Neural cell (in vitro differentiated cells): ENCODE data around the gene BMS1. TPM values are rescaled to one million over a fixed set of nuclear protein-coding genes. Genes with fewer than 3 reads are reported as not detected.

Experiments used
- H2AFZ ChIP-seq: fragments of 200-600, 300-800 bp; sonication (generic), shearing (Covaris generic); 2 replicates; pipeline ENCODE4 v1.6.0; 2014; ENCODE audit warnings: low read depth, mild to moderate bottlenecking, antibody characterized with exemption, low read length, moderate library complexity
- H3F3A ChIP-seq: fragments of 200-600 bp; shearing (Covaris generic); 2 replicates; pipeline ENCODE4 v1.6.1; 2016; ENCODE audit warnings: mild to moderate bottlenecking, moderate library complexity, mixed read lengths, antibody characterized with exemption, low read length; ENCODE audit not compliant: insufficient read depth, poor library complexity, severe bottlenecking
- H3K27ac ChIP-seq: fragments of 200-600, 300-800 bp; sonication (generic), shearing (Covaris generic); 2 replicates; pipeline ENCODE4 v1.5.1; 2014; ENCODE audit warnings: mild to moderate bottlenecking, low read length, moderate library complexity
- H3K27me3 ChIP-seq: fragments of 300-800, 200-600 bp; sonication (generic), shearing (Covaris generic); 2 replicates; pipeline ENCODE4 v1.6.0; 2014; ENCODE audit warnings: mild to moderate bottlenecking, low read depth, low read length, moderate library complexity; ENCODE audit not compliant: insufficient read depth
- H3K36me3 ChIP-seq: fragments of 300-800, 200-600 bp; sonication (generic), shearing (Covaris generic); 2 replicates; pipeline ENCODE4 v1.5.1; 2014; ENCODE audit warnings: mild to moderate bottlenecking, antibody characterized with exemption, low read length, moderate library complexity; ENCODE audit not compliant: insufficient read depth
- H3K4me2 ChIP-seq: fragments of 300-800, 200-600 bp; sonication (generic), shearing (Covaris generic); 2 replicates; pipeline ENCODE4 v1.6.0; 2014; ENCODE audit warnings: mild to moderate bottlenecking, low read length
- H3K4me3 ChIP-seq: fragments of 300-800, 200-600 bp; sonication (generic), shearing (Covaris generic); 2 replicates; pipeline ENCODE4 v1.5.1; 2014; ENCODE audit warnings: mild to moderate bottlenecking, low read length, moderate library complexity
- H3K79me2 ChIP-seq: fragments of 200-600 bp; shearing (Covaris generic); replicated peaks from 2 replicates; pipeline ENCODE4 v1.6.0; 2014; ENCODE audit warnings: mild to moderate bottlenecking, low read length, moderate library complexity; ENCODE audit not compliant: insufficient read depth
- H3K9ac ChIP-seq: fragments of 300-800, 200-600 bp; sonication (generic), shearing (Covaris generic); 2 replicates; pipeline ENCODE4 v1.6.1; 2016; ENCODE audit warnings: mild to moderate bottlenecking, low read length, mixed read lengths
- H3K9me2 ChIP-seq: fragments of 200-600 bp; shearing (Covaris generic); 2 replicates; pipeline ENCODE4 v1.6.1; 2016; ENCODE audit warnings: mild to moderate bottlenecking, low read length, mixed read lengths; ENCODE audit not compliant: insufficient read depth
- H3K9me3 ChIP-seq: fragments of 200-600, 300-800 bp; sonication (generic), shearing (Covaris generic); 2 replicates; pipeline ENCODE4 v1.6.1; 2016; ENCODE audit warnings: mild to moderate bottlenecking, mixed run types, low read length, moderate library complexity, mixed read lengths
- H4K20me1 ChIP-seq: fragments of 200-600 bp; shearing (Covaris generic); 2 replicates; pipeline ENCODE4 v1.6.1; 2016; ENCODE audit warnings: mild to moderate bottlenecking, mixed run types; ENCODE audit not compliant: insufficient read depth
- CTCF ChIP-seq: fragments of 450-650 bp; IDR thresholded peaks from 2 replicates; pipeline ENCODE4 v1.5.1; 2014; ENCODE audit warnings: antibody characterized with exemption, mild to moderate bottlenecking, moderate library complexity; ENCODE audit not compliant: poor library complexity, severe bottlenecking
- EP300 ChIP-seq: fragments of 450-650 bp; conservative IDR thresholded peaks from 2 replicates; pipeline ENCODE4 v1.6.1; 2014; ENCODE audit warnings: antibody characterized with exemption, mild to moderate bottlenecking, moderate library complexity; ENCODE audit not compliant: poor library complexity, severe bottlenecking
- EZH2 ChIP-seq: fragments of 200-600, 300-800 bp; shearing (Covaris generic), sonication (generic); IDR thresholded peaks from 2 replicates; pipeline ENCODE4 v1.6.1; 2014; ENCODE audit warnings: antibody characterized with exemption, low read length, borderline replicate concordance, mild to moderate bottlenecking; ENCODE audit not compliant: insufficient read depth, poor library complexity, severe bottlenecking
- MXI1 ChIP-seq: fragments of 450-650 bp; conservative IDR thresholded peaks from 2 replicates; pipeline ENCODE4 v1.6.1; 2014; ENCODE audit warnings: antibody characterized with exemption, mild to moderate bottlenecking; ENCODE audit not compliant: poor library complexity, severe bottlenecking
- POLR2AphosphoS5 ChIP-seq: IDR thresholded peaks from 2 replicates; pipeline ENCODE4 v1.6.1; 2012
- RAD21 ChIP-seq: fragments of 450-650 bp; conservative IDR thresholded peaks from 2 replicates; pipeline ENCODE4 v1.6.1; 2014; ENCODE audit warnings: antibody characterized with exemption, mild to moderate bottlenecking, moderate library complexity
- REST ChIP-seq: IDR thresholded peaks from 2 replicates; pipeline ENCODE4 v1.6.1; 2012; ENCODE audit warnings: borderline replicate concordance
- SMC3 ChIP-seq: fragments of 450-650 bp; conservative IDR thresholded peaks from 2 replicates; pipeline ENCODE4 v1.6.1; 2014; ENCODE audit warnings: antibody characterized with exemption, mild to moderate bottlenecking, moderate library complexity; ENCODE audit not compliant: poor library complexity
- TAF1 ChIP-seq: IDR thresholded peaks from 2 replicates; pipeline ENCODE4 v1.6.1; 2012; ENCODE audit warnings: low read depth
- polyA plus RNA-seq: library from polyadenylated mRNA; depleted of rRNA; stranded (reverse); fragments of >200 nt; gene quantifications from 2 replicates; pipeline ENCODE4 v1.2.3, GENCODE V29; 2014

BMS1 gene
- polyA plus RNA-seq, 1 donor from 2014 or later: 8.5 TPM

- H4K20me1 ChIP-seq: no peaks in the 10 kb centered on the region
- peaks cover 6% of the 10 kb centered on the region for H3K36me3 ChIP-seq
- H3K27ac ChIP-seq: no peak overlapping the region
- H3K9me2 ChIP-seq: no peaks in the 10 kb centered on the region
- H3K9ac ChIP-seq: no peak overlapping the region
- no peak overlapping the region for H3K4me3 ChIP-seq
- no peaks in the 10 kb centered on the region for H3K79me2 ChIP-seq
- no peak overlapping the region for H3K4me2 ChIP-seq
- H3K27me3 ChIP-seq: no peaks in the 10 kb centered on the region
- no peaks in the 10 kb centered on the region for H3F3A ChIP-seq
- no peak overlapping the region for H2AFZ ChIP-seq
- no peaks in the 10 kb centered on the region for H3K9me3 ChIP-seq
- TF ChIP-seq EZH2: no peak
- no peak for TF ChIP-seq SMC3
- no peak for TF ChIP-seq EP300
- TF ChIP-seq MXI1: no peak
- TF ChIP-seq RAD21: no peak
- TF ChIP-seq POLR2AphosphoS5: no peak
- no peak for TF ChIP-seq REST
- TF ChIP-seq CTCF: no peak
- TF ChIP-seq TAF1: no peak
These were observed 8.2 kb downstream of the BMS1 start for GRCh38 chr10:42790835-42791234.

- Histone ChIP-seq H3K36me3 (peaks cover 14% of the 10 kb centered on the region), H3K4me3 (no peak overlapping the region), H2AFZ (no peak overlapping the region), H4K20me1 (no peaks in the 10 kb centered on the region), H3K9me3 (no peaks in the 10 kb centered on the region), H3K27ac (no peak overlapping the region), H3K9ac (no peak overlapping the region), H3K79me2 (no peaks in the 10 kb centered on the region), H3K27me3 (no peaks in the 10 kb centered on the region), H3K4me2 (no peak overlapping the region), H3K9me2 (no peaks in the 10 kb centered on the region), H3F3A (no peaks in the 10 kb centered on the region)
- TF ChIP-seq MXI1 (no peak), RAD21 (no peak), CTCF (no peak), EP300 (no peak), POLR2AphosphoS5 (no peak), REST (no peak), TAF1 (no peak), SMC3 (no peak), EZH2 (no peak)
These were observed 13.1 kb downstream of the BMS1 start for GRCh38 chr10:42795701-42796100.
